ENCODE measurements around the gene GPR3. TPM values are rescaled to one million over a fixed set of nuclear protein-coding genes. Genes with fewer than 3 reads are reported as not detected.

The GPR3 gene
- total and polyA plus RNA-seq, 2 donors (not counting 3 experiments of a cell fraction or from before 2014, with no cell fraction given): 1.8 TPM

- peak overlapping the region; percentile 5 for H3K27ac ChIP-seq (ENCODE audit: insufficient read depth, low read depth, low read length)
- H3K4me3 ChIP-seq (replicated peaks in 1 of 3; ENCODE audit: insufficient read depth in 1 of 3, low read depth in 1 of 3, low read length in 3 of 3): peak overlapping the region in 2 of 3 experiments; percentile 6 to 51
- no peak for FAIRE-seq
- H3K9ac ChIP-seq (replicated peaks; ENCODE audit: extremely low read depth, insufficient read depth, low read length): no peak overlapping the region
- intact Hi-C loops (cut with micrococcal nuclease): loop anchor here (1.0 kb wide), 2 partner anchors 8 to 43 kb away; partner anchors contain the start of gene TMEM222
- CTCF ChIA-PET: interaction anchor here (0.7 to 6.8 kb wide), 17 partner anchors 9 to 320 kb away, joined by 3 to 57 read pairs (median 5); partner anchors contain the start of genes CD164L2 and GPR3
- TF ChIP-seq EZH2 (IDR thresholded peaks at IDR 0.05; ENCODE audit: borderline replicate concordance, low read depth, low read length, severe bottlenecking): no peak
- TF ChIP-seq JUN (IDR thresholded peaks at IDR 0.05; ENCODE audit: borderline replicate concordance, insufficient read depth, insufficient read length, low read depth): no peak
- TF ChIP-seq MYC (IDR thresholded peaks at IDR 0.05; ENCODE audit: low read depth, low read length): no peak
- no peak for TF ChIP-seq CTCF (IDR thresholded peaks at IDR 0.05; ENCODE audit: extremely low read depth in 1 of 2, insufficient read depth in 1 of 2, low read depth in 1 of 2, low read length in 2 of 2)
- TF ChIP-seq POLR2A (IDR thresholded peaks at IDR 0.05; ENCODE audit: low read depth, low read length): no peak
- no peak for TF ChIP-seq POLR2AphosphoS5 (IDR thresholded peaks at IDR 0.05; ENCODE audit: insufficient read depth, low read depth, low read length)
- no peak for TF ChIP-seq MAX (IDR thresholded peaks at IDR 0.05; ENCODE audit: insufficient read depth, insufficient read length)
- TF ChIP-seq GATA2 (IDR thresholded peaks at IDR 0.05; ENCODE audit: insufficient read depth, insufficient read length, low read depth, low read length): no peak
- TF ChIP-seq FOS (IDR thresholded peaks at IDR 0.05; ENCODE audit: borderline replicate concordance, insufficient read depth, low read length): no peak
- H4K20me1 ChIP-seq (replicated peaks; ENCODE audit: control insufficient read depth, extremely low read depth, insufficient read depth, low read length): no peaks in the 10 kb centered on the region
- H3K36me3 ChIP-seq (ENCODE audit: control insufficient read depth in 2 of 2, extremely low read depth in 1 of 2, insufficient read depth in 2 of 2, low read length in 2 of 2): peaks cover 0 to 2% of the 10 kb centered on the region in 2 experiments
- no peaks in the 10 kb centered on the region for H3K79me2 ChIP-seq (ENCODE audit: control insufficient read depth, insufficient read depth, low read length)
- no TSS peak for BruUV-seq (replicated peaks)
- H2AFZ ChIP-seq (ENCODE audit: low read depth, low read length): peak overlapping the region; percentile 97
- H3K9me1 ChIP-seq (replicated peaks; ENCODE audit: control insufficient read depth, extremely low read depth, insufficient read depth, low read length): no peaks in the 10 kb centered on the region
- H3K4me2 ChIP-seq (ENCODE audit: insufficient read depth, low read length): peak overlapping the region; percentile 80
- no peak for DNase-seq (ENCODE audit: low read depth, low spot score)
- no peaks in the 10 kb centered on the region for H3K27me3 ChIP-seq (ENCODE audit: control insufficient read depth in 2 of 2, insufficient read depth in 2 of 2, low read length in 2 of 2)
- dilution Hi-C loops (cut with MboI; ENCODE audit: extremely low pct_ligation_motif_present, low sequenced_read_pairs): no loop called here
- peaks cover 15% of the 10 kb centered on the region for H3K4me1 ChIP-seq (ENCODE audit: control insufficient read depth, extremely low read depth, insufficient read depth, low read length)
- POLR2A ChIA-PET: interaction anchor here (1.3 to 1.7 kb wide), 2 partner anchors 9 to 30 kb away, joined by 3 to 4 read pairs; no protein-coding TSS in a partner anchor
- no peaks in the 10 kb centered on the region for H3K9me3 ChIP-seq (replicated peaks; ENCODE audit: control insufficient read depth, insufficient read depth, low read length)
Observed at GRCh38 chr1:27364696-27365371, 27.6 kb upstream of the GPR3 start.
